Measurements from ENCODE around the gene NANS. TPM values are rescaled to one million over a fixed set of nuclear protein-coding genes. Genes with fewer than 3 reads are reported as not detected.

The NANS gene
- total and polyA plus RNA-seq, 4 donors = 23.4 to 55.4 (median 42.8) TPM

GRCh38 chr9:98124637-98125426, 68.3 kb downstream of the NANS start:
- Histone ChIP-seq H3K27ac (ENCODE audit: low read depth in 1 of 2, low read length in 2 of 2) (no peak overlapping the region), H3K4me1 (ENCODE audit: control insufficient read depth in 4 of 4, insufficient read depth in 4 of 4, low read length in 3 of 4) (no peaks in the 10 kb centered on the region), H3K9me3 (ENCODE audit: control insufficient read depth in 4 of 4, low read length in 3 of 4) (no peaks in the 10 kb centered on the region), H3K4me3 (ENCODE audit: low read depth in 1 of 3, low read length in 3 of 3) (no peak overlapping the region), H3K36me3 (ENCODE audit: control insufficient read depth in 4 of 4, insufficient read depth in 3 of 4, low read depth in 1 of 4, low read length in 3 of 4) (peaks cover 0 to 5% (median under 1%) of the 10 kb centered on the region in 4 donors), H3K27me3 (ENCODE audit: control insufficient read depth in 4 of 4, insufficient read depth in 4 of 4, low read length in 3 of 4) (no peaks in the 10 kb centered on the region), H3K9ac (ENCODE audit: low read depth in 1 of 2, low read length in 2 of 2) (no peak overlapping the region)
- TF ChIP-seq, protein P1, sequence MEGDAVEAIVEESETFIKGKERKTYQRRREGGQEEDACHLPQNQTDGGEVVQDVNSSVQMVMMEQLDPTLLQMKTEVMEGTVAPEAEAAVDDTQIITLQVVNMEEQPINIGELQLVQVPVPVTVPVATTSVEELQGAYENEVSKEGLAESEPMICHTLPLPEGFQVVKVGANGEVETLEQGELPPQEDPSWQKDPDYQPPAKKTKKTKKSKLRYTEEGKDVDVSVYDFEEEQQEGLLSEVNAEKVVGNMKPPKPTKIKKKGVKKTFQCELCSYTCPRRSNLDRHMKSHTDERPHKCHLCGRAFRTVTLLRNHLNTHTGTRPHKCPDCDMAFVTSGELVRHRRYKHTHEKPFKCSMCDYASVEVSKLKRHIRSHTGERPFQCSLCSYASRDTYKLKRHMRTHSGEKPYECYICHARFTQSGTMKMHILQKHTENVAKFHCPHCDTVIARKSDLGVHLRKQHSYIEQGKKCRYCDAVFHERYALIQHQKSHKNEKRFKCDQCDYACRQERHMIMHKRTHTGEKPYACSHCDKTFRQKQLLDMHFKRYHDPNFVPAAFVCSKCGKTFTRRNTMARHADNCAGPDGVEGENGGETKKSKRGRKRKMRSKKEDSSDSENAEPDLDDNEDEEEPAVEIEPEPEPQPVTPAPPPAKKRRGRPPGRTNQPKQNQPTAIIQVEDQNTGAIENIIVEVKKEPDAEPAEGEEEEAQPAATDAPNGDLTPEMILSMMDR (IDR thresholded peaks at IDR 0.05; ENCODE audit: low read depth, low read length, missing input control) = no peak
- TF ChIP-seq RAD21 (IDR thresholded peaks at IDR 0.05) (no peak), ZBTB33 (IDR thresholded peaks at IDR 0.05) (no peak), JUND (IDR thresholded peaks at IDR 0.05) (no peak), NR2F2 (IDR thresholded peaks at IDR 0.05) (no peak), EGR1 (IDR thresholded peaks at IDR 0.05; ENCODE audit: low read depth in 2 of 2) (no peak), GABPA (IDR thresholded peaks at IDR 0.05 in 1 of 2, conservative IDR thresholded peaks at IDR 0.05 in 1 of 2) (no peak), FOXA2 (IDR thresholded peaks at IDR 0.05) (no peak)
- TF ChIP-seq, protein P2, sequence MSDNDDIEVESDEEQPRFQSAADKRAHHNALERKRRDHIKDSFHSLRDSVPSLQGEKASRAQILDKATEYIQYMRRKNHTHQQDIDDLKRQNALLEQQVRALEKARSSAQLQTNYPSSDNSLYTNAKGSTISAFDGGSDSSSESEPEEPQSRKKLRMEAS (IDR thresholded peaks at IDR 0.05) = no peak
- TF ChIP-seq, protein P3, sequence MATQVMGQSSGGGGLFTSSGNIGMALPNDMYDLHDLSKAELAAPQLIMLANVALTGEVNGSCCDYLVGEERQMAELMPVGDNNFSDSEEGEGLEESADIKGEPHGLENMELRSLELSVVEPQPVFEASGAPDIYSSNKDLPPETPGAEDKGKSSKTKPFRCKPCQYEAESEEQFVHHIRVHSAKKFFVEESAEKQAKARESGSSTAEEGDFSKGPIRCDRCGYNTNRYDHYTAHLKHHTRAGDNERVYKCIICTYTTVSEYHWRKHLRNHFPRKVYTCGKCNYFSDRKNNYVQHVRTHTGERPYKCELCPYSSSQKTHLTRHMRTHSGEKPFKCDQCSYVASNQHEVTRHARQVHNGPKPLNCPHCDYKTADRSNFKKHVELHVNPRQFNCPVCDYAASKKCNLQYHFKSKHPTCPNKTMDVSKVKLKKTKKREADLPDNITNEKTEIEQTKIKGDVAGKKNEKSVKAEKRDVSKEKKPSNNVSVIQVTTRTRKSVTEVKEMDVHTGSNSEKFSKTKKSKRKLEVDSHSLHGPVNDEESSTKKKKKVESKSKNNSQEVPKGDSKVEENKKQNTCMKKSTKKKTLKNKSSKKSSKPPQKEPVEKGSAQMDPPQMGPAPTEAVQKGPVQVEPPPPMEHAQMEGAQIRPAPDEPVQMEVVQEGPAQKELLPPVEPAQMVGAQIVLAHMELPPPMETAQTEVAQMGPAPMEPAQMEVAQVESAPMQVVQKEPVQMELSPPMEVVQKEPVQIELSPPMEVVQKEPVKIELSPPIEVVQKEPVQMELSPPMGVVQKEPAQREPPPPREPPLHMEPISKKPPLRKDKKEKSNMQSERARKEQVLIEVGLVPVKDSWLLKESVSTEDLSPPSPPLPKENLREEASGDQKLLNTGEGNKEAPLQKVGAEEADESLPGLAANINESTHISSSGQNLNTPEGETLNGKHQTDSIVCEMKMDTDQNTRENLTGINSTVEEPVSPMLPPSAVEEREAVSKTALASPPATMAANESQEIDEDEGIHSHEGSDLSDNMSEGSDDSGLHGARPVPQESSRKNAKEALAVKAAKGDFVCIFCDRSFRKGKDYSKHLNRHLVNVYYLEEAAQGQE (IDR thresholded peaks at IDR 0.05) = no peak
- DNase-seq (ENCODE audit: low spot score) = no peak
- WGBS = 96% methylated on average over 15 of the region's 15 CpGs

- Histone ChIP-seq H3K27me3 (ENCODE audit: control insufficient read depth in 4 of 4, insufficient read depth in 4 of 4, low read length in 3 of 4) (no peaks in the 10 kb centered on the region), H3K36me3 (ENCODE audit: control insufficient read depth in 4 of 4, insufficient read depth in 3 of 4, low read depth in 1 of 4, low read length in 3 of 4) (peaks cover 0 to 5% (median 3%) of the 10 kb centered on the region in 4 donors), H3K9ac (ENCODE audit: low read depth in 1 of 2, low read length in 2 of 2) (no peak overlapping the region), H3K4me1 (ENCODE audit: control insufficient read depth in 4 of 4, insufficient read depth in 4 of 4, low read length in 3 of 4) (no peaks in the 10 kb centered on the region), H3K4me3 (ENCODE audit: low read depth in 1 of 3, low read length in 3 of 3) (no peak overlapping the region), H3K27ac (ENCODE audit: low read depth in 1 of 2, low read length in 2 of 2) (no peak overlapping the region), H3K9me3 (ENCODE audit: control insufficient read depth in 4 of 4, low read length in 3 of 4) (no peaks in the 10 kb centered on the region)
- TF ChIP-seq JUND (IDR thresholded peaks at IDR 0.05) (no peak), HNF4A (conservative IDR thresholded peaks at IDR 0.05) (no peak), TAF1 (conservative IDR thresholded peaks at IDR 0.05) (no peak), YY1 (IDR thresholded peaks at IDR 0.05) (no peak), NR2F2 (IDR thresholded peaks at IDR 0.05) (no peak)
- TF ChIP-seq, protein P4, sequence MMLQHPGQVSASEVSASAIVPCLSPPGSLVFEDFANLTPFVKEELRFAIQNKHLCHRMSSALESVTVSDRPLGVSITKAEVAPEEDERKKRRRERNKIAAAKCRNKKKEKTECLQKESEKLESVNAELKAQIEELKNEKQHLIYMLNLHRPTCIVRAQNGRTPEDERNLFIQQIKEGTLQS (IDR thresholded peaks at IDR 0.05) = no peak
- no peak for DNase-seq (ENCODE audit: low spot score)
- WGBS = 96% methylated on average over 8 of the region's 8 CpGs
Measured at GRCh38 chr9:98127226-98127625, 70.7 kb downstream of the NANS start.
